AG04450 (cell line): ENCODE results near the gene TNIK. TPM values are rescaled to one million over a fixed set of nuclear protein-coding genes. Genes with fewer than 3 reads are reported as not detected.

ENCODE experiments used
- CTCF ChIA-PET: fragments of 300-600, 350-600 bp; formaldehyde crosslinking; extraction: SDS; loops from one replicate; lab custom pipeline; 2022; ENCODE audit warnings: antibody characterized with exemption, inconsistent platforms; lab: Charles Lee
- POLR2A ChIA-PET: fragments of 350-600 bp; formaldehyde crosslinking; extraction: SDS; loops from one replicate; lab custom pipeline; 2021; ENCODE audit warnings: antibody characterized with exemption, inconsistent platforms; lab: Yijun Ruan, JAX
- DNase-seq: peaks from one replicate; pipeline ENCODE4 v3.0.0-alpha.2; 2011; ENCODE audit warnings: low read depth, low spot score
- H3K27ac ChIP-seq: one replicate; pipeline ENCODE4 v1.5.1; 2012; ENCODE audit warnings: low read depth, low read length, control low read depth
- H3K27me3 ChIP-seq: one replicate; pipeline ENCODE4 v1.6.0; 2012; ENCODE audit warnings: low read length; ENCODE audit not compliant: control insufficient read depth, insufficient read depth
- H3K4me3 ChIP-seq: 2 replicates; pipeline ENCODE4 v1.5.1; 2011; ENCODE audit warnings: mild to moderate bottlenecking, low read depth, low read length, control low read depth
- H3K9me3 ChIP-seq: 2 replicates; pipeline ENCODE4 v1.5.1; 2012; ENCODE audit warnings: low read length; ENCODE audit not compliant: control insufficient read depth, insufficient read depth
- polyA plus RNA-seq: library from polyadenylated mRNA; depleted of rRNA; stranded (reverse); fragments of >200 nt; gene quantifications from 2 replicates; pipeline ENCODE4 v1.2.3, GENCODE V29; 2011
- TF ChIP-seq, protein P1 (sequence below): IDR thresholded peaks from 2 replicates; pipeline ENCODE4 v1.5.1; 2011; ENCODE audit warnings: low read depth, low read length, control low read depth, inconsistent platforms

The TNIK gene
- polyA plus RNA-seq, 1 experiment, result 9.0 TPM

DNA sequence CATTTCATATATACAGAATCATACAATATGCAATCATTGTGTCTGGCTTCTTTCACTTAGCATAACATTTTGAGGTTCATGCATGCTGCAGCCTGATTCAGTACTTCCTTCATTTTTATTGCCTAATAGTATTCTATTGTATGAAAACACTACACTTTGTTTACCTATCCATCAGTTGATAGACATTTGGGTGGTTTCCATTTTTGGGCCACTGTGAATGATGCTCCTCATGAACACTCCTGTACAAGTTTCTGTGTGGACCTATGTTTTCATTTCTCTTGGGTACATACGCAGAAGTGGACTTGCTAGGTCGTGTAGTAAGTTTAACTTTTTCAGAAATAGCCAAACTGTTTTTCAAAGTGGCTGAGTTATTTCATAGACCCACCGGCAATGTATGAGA, 18.8 kb downstream of the TNIK start:
- no peak overlapping the region for H3K4me3 ChIP-seq
- TF ChIP-seq, protein P1, sequence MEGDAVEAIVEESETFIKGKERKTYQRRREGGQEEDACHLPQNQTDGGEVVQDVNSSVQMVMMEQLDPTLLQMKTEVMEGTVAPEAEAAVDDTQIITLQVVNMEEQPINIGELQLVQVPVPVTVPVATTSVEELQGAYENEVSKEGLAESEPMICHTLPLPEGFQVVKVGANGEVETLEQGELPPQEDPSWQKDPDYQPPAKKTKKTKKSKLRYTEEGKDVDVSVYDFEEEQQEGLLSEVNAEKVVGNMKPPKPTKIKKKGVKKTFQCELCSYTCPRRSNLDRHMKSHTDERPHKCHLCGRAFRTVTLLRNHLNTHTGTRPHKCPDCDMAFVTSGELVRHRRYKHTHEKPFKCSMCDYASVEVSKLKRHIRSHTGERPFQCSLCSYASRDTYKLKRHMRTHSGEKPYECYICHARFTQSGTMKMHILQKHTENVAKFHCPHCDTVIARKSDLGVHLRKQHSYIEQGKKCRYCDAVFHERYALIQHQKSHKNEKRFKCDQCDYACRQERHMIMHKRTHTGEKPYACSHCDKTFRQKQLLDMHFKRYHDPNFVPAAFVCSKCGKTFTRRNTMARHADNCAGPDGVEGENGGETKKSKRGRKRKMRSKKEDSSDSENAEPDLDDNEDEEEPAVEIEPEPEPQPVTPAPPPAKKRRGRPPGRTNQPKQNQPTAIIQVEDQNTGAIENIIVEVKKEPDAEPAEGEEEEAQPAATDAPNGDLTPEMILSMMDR, result no peak
- no peak overlapping the region for H3K27ac ChIP-seq
- H3K27me3 ChIP-seq, result no peaks in the 10 kb centered on the region
- H3K9me3 ChIP-seq, result 0 out of 2 replicates have a peak, but pooled peaks cover 3% of the 10 kb centered on the region
- ChIA-PET CTCF (no interaction called here), POLR2A (no interaction called here)
- no peak for DNase-seq

GRCh38 chr3:171439996-171440395, 20.2 kb downstream of the TNIK start:
- Histone ChIP-seq H3K27me3 (no peaks in the 10 kb centered on the region), H3K4me3 (no peak overlapping the region), H3K9me3 (0 out of 2 replicates have a peak, but pooled peaks cover 3% of the 10 kb centered on the region), H3K27ac (no peak overlapping the region)
- DNase-seq, result no peak
- TF ChIP-seq, protein P1, result no peak
- ChIA-PET POLR2A (no interaction called here), CTCF (interaction anchor here (0.5 kb wide), 1 partner anchor 20 kb away, joined by 9 read pairs; the partner anchor contains the start of gene TNIK)

DNA sequence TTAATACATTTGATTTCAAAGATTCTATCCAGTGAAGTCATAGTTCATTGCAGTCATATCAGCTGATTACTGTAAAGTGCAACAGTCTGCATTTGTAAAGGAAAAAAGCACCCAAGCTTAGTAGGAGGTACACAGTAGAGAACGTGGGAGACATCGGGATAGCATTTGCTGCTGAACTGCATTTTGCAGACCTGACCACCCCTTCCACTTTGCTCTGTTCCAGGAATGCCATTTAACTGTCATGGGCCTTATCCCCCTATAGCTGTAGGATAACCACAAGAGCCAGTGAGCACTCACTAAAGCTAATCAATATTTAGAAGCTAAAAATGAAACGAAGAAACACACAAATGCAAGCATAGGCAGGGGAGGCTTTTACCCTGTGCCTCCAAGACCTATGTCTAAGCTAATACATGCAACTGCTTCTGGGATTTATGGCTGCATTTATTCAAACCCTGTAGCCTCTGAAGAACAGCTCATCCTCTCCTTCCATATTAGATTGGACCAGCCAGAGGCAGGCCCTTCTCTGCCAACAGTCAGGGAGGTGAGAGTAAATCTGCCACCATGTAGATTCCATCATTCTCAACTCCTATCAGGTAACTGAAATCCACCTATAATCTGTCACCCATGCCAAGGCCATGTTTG, 23.0 kb downstream of the TNIK start:
- TF ChIP-seq, protein P1, result no peak
- DNase-seq, result no peak
- Histone ChIP-seq H3K4me3 (no peak overlapping the region), H3K9me3 (0 out of 2 replicates have a peak, but pooled peaks cover 3% of the 10 kb centered on the region), H3K27ac (no peak overlapping the region), H3K27me3 (no peaks in the 10 kb centered on the region)
- CTCF ChIA-PET, result no interaction called here
- POLR2A ChIA-PET, result no interaction called here

- no peak for DNase-seq
- Histone ChIP-seq H3K27ac (no peak overlapping the region), H3K9me3 (0 out of 2 replicates have a peak, but pooled peaks cover 3% of the 10 kb centered on the region), H3K4me3 (no peak overlapping the region), H3K27me3 (no peaks in the 10 kb centered on the region)
- TF ChIP-seq, protein P1, result no peak
- CTCF ChIA-PET, result no interaction called here
- POLR2A ChIA-PET, result no interaction called here
These were observed 23.8 kb downstream of the TNIK start for GRCh38 chr3:171436380-171436779.

DNA sequence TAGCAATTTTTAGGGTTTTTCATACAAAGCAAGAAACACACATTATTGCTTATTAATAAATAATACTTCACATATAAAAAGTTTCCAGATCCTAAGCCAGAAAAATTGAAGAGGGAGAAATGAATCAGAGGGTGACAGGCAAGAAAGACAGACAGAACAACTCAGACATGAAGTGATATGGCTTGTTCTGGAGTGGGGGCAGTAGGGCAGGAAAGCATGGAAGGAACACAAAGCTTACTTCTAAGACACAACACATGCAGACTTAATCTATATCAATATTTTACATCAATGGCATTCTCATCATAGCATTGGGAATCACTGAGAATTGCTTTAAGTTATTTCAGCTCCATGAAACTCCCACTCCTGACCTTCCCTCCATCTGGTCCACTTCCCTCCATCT, 24.4 kb downstream of the TNIK start:
- H3K27ac ChIP-seq, result no peak overlapping the region
- CTCF ChIA-PET, result no interaction called here
- no peak for DNase-seq
- H3K4me3 ChIP-seq, result no peak overlapping the region
- 0 out of 2 replicates have a peak, but pooled peaks cover 3% of the 10 kb centered on the region for H3K9me3 ChIP-seq
- no peaks in the 10 kb centered on the region for H3K27me3 ChIP-seq
- POLR2A ChIA-PET, result no interaction called here
- TF ChIP-seq, protein P1, result no peak
